Nephron (organoid): ENCODE results near the gene TNIK.

Experiments
- H3K27ac Mint-ChIP-seq, 3 experiments: 2 replicates each; pipeline ENCODE4 v1.8.0; 2020; ENCODE audit warnings: mixed read lengths in 3 of 3, mild to moderate bottlenecking in 2 of 3, moderate library complexity in 1 of 3
- H3K27me3 Mint-ChIP-seq: 2 replicates; pipeline ENCODE4 v1.8.0; 2021; ENCODE audit warnings: low read depth, mild to moderate bottlenecking, moderate library complexity, mixed read lengths
- H3K36me3 Mint-ChIP-seq: 2 replicates; pipeline ENCODE4 v1.8.0; 2020; ENCODE audit warnings: low read depth, mixed read lengths
- H3K4me1 Mint-ChIP-seq: 2 replicates; pipeline ENCODE4 v1.8.0; 2020; ENCODE audit warnings: mixed read lengths
- H3K4me3 Mint-ChIP-seq, 3 experiments: 2 replicates each; pipeline ENCODE4 v1.8.0; 2020; ENCODE audit warnings: mild to moderate bottlenecking in 3 of 3, mixed read lengths in 3 of 3, moderate library complexity in 2 of 3
- H3K9me3 Mint-ChIP-seq: 2 replicates; pipeline ENCODE4 v1.8.0; 2020; ENCODE audit warnings: mixed read lengths
- TF ChIP-seq, protein P1 (sequence below), 3 experiments: fragments of 200-600 bp; sonication (generic); IDR thresholded peaks; one replicate each; pipeline ENCODE4 v1.5.0; 2021; ENCODE audit warnings: antibody characterized with exemption in 3 of 3; ENCODE audit not compliant: unreplicated experiment in 3 of 3

TNIK gene

DNA sequence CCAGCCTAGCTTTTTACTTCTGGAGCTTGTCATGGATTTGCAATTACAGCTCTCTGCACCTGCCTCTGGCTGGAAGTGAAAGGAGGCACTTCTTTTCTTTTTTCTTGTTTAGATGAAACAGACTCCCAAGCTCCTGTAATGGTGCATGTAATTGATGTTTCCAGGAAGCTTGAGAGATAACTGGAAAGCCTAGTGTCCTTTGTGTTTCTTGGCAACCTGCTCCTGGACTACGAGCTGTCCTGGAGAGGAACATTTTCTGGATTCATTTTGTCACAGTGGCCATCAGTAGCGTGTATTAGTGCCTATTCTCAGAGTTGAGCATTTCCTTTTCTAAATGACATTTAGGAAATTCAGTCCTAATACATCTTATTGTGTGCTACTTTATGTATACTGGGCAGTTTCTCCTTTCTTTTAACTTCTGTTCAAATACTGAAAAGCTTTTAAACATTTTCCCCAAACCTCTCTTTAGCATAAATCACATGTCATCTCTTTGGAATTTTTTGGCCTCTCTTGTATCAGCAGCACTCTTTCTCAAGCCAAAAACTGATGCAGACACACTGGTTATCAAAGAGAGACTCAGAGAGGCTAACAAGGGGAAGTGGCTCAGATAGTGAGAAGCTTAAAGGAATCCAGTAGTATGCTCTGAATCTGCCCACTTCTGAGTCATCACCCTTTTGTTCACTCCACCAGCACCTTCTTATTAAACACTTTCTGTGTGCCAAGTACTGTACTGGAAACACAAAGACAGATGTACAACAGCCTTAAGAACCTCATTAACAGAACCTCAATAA is 371.0 kb downstream of the TNIK start:
- Mint-ChIP-seq H3K9me3 (no peaks in the 10 kb centered on the region), H3K4me1 (peaks cover 36% of the 10 kb centered on the region), H3K36me3 (peaks cover 18% of the 10 kb centered on the region), H3K27ac (peak overlapping the region in 2 of 3 experiments; percentile 63 to 68), H3K27me3 (no peaks in the 10 kb centered on the region), H3K4me3 (no peak overlapping the region)
- TF ChIP-seq, protein P1, sequence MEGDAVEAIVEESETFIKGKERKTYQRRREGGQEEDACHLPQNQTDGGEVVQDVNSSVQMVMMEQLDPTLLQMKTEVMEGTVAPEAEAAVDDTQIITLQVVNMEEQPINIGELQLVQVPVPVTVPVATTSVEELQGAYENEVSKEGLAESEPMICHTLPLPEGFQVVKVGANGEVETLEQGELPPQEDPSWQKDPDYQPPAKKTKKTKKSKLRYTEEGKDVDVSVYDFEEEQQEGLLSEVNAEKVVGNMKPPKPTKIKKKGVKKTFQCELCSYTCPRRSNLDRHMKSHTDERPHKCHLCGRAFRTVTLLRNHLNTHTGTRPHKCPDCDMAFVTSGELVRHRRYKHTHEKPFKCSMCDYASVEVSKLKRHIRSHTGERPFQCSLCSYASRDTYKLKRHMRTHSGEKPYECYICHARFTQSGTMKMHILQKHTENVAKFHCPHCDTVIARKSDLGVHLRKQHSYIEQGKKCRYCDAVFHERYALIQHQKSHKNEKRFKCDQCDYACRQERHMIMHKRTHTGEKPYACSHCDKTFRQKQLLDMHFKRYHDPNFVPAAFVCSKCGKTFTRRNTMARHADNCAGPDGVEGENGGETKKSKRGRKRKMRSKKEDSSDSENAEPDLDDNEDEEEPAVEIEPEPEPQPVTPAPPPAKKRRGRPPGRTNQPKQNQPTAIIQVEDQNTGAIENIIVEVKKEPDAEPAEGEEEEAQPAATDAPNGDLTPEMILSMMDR (IDR thresholded peaks at IDR 0.05; ENCODE audit: unreplicated experiment in 3 of 3): no peak

DNA sequence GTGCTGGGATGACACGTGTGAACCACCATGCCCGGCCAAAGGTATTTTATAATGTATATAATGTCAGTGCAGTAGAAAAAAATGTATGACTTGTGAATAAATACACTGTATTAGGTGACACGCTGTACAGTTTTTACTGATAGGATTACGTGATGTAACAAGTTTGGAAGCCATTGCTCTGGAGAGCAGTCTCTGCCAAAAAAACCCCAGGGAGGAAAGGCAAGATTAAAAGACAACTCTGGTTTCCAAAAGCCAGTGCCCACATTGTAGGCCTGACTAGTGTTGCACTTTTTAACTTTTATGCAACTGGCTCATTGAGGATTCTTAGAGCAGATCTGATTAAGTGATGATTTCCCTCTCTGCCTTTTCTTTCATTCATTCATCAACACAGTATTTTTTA is 371.7 kb downstream of the TNIK start:
- H3K27ac Mint-ChIP-seq: peak overlapping the region in 2 of 3 experiments; percentile 63 to 68

DNA sequence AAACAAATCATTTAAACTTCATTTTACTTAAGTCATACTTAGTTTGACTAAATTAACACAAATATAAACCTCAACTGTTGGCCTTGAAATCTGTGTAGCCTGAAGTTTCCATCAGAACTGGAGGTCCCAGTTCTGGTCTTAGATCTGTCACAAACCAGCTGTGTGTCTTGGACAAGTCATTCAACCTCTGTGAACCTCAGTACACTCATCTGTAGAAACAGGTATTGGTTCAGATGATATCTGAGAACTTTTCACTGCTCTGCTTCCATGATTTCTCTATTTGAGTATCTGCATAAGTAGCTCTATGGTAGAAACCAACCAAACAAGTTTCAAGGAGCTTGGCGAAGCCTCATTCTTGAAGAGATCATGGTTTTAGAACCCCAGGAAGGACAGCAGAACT is 373.3 kb downstream of the TNIK start:
- TF ChIP-seq, protein P1 (IDR thresholded peaks at IDR 0.05; ENCODE audit: unreplicated experiment in 3 of 3): no peak
- Mint-ChIP-seq H3K9me3 (no peaks in the 10 kb centered on the region), H3K4me3 (no peak overlapping the region), H3K27me3 (no peaks in the 10 kb centered on the region), H3K27ac (no peak overlapping the region), H3K4me1 (peaks cover 22% of the 10 kb centered on the region), H3K36me3 (peaks cover 21% of the 10 kb centered on the region)

More for the DNA sequence above, 371.7 kb downstream of the TNIK start:
- peaks cover 33% of the 10 kb centered on the region for H3K4me1 Mint-ChIP-seq
- no peak overlapping the region for H3K4me3 Mint-ChIP-seq
- TF ChIP-seq, protein P1 (IDR thresholded peaks at IDR 0.05; ENCODE audit: unreplicated experiment in 3 of 3): no peak
- no peaks in the 10 kb centered on the region for H3K9me3 Mint-ChIP-seq
- H3K27me3 Mint-ChIP-seq: no peaks in the 10 kb centered on the region
- peaks cover 18% of the 10 kb centered on the region for H3K36me3 Mint-ChIP-seq

GRCh38 chr3:171077261-171077660 is 382.9 kb downstream of the TNIK start:
- Mint-ChIP-seq H3K4me3 (no peak overlapping the region), H3K4me1 (no peaks in the 10 kb centered on the region), H3K36me3 (peaks cover 31% of the 10 kb centered on the region), H3K27me3 (no peaks in the 10 kb centered on the region), H3K27ac (no peak overlapping the region), H3K9me3 (no peaks in the 10 kb centered on the region)
- TF ChIP-seq, protein P1 (IDR thresholded peaks at IDR 0.05; ENCODE audit: unreplicated experiment in 3 of 3): no peak

GRCh38 chr3:171072432-171072831 is 387.8 kb downstream of the TNIK start:
- TF ChIP-seq, protein P1 (IDR thresholded peaks at IDR 0.05; ENCODE audit: unreplicated experiment in 3 of 3): no peak
- Mint-ChIP-seq H3K4me1 (no peaks in the 10 kb centered on the region), H3K9me3 (no peaks in the 10 kb centered on the region), H3K36me3 (peaks cover 31% of the 10 kb centered on the region), H3K27ac (no peak overlapping the region), H3K4me3 (no peak overlapping the region), H3K27me3 (no peaks in the 10 kb centered on the region)

DNA sequence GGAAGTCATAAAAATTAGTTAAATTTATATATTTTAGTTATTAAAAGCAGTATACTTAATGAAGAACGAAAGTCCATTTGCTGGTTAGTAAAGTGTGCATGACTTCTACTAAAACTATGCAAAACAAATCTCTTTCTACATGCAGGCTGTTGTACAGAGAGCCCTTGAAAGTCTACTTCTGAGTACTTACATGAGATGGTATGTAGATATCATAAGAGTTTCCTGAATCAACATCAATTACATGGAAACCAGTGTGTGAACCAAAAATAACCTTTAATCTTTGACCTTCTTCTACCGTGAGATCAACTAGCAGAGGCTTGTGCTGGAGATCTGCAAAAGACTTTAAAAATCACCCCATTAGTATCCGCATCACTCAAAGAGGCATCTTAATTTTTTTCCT is 391.5 kb downstream of the TNIK start:
- Mint-ChIP-seq H3K36me3 (peaks cover 43% of the 10 kb centered on the region), H3K4me3 (no peak overlapping the region), H3K4me1 (no peaks in the 10 kb centered on the region), H3K27me3 (no peaks in the 10 kb centered on the region), H3K27ac (no peak overlapping the region), H3K9me3 (no peaks in the 10 kb centered on the region)
- TF ChIP-seq, protein P1 (IDR thresholded peaks at IDR 0.05; ENCODE audit: unreplicated experiment in 3 of 3): no peak
